NCI-H524 treated with DMSO at 0.1 percent for 48 hours (cell line): ENCODE measurements around the gene BLOC1S4.

Experiments used
- DNase-seq: peaks from one replicate; lab custom pipeline; 2025; lab: John Stamatoyannopoulos, UW

Gene BLOC1S4

GRCh38 chr4:6763330-6763851 is 47.4 kb downstream of the BLOC1S4 start:
- DNase-seq, result no peak

GRCh38 chr4:6764976-6765620 is 49.1 kb downstream of the BLOC1S4 start:
- no peak for DNase-seq

DNA sequence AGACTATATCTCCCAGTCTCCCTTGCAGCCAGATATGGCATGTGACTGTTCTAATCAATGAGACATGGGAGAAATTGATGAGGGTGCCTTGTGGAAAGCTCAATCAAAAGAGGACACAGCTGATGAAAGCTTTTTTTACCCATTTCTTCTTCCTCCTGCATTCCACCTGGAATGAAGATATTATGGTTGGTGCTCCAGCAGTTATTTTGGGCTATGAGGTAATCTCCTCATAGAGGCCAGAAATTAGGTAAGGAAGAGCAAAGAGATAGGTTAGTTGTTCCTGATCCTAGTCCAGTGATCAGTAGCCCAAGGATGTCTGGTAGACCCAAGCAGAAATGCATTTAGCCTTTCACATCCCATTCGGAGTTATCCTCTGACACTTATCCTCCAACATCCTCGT is 49.7 kb downstream of the BLOC1S4 start:
- DNase-seq, result no peak
